A549 (cell line): ENCODE measurements around the gene ATP10B. TPM values are rescaled to one million over a fixed set of nuclear protein-coding genes. Genes with fewer than 3 reads are reported as not detected.

Experiments
- ATAC-seq, 2 experiments: fragments of 200-7000 bp in 1 of 2; fragments of >200 bp in 1 of 2; cut with Nextera tagmentation in 1 of 2; cut with Tn5 transposase in 1 of 2; 3 replicates each; pipeline versions ENCODE4 v1.8.0 to v1.9.1; 2018 to 2020; ENCODE audit warnings: mild to moderate bottlenecking in 1 of 2, moderate library complexity in 1 of 2
- CTCF ChIA-PET: fragments of 300-600 bp; sonication (Branson Sonifier 250); formaldehyde crosslinking; extraction: SDS; loops from one replicate; lab custom pipeline; 2021; ENCODE audit warnings: antibody characterized with exemption, inconsistent platforms; lab: Yijun Ruan, JAX
- POLR2A ChIA-PET: fragments of 350-600 bp; formaldehyde crosslinking; extraction: SDS; loops from one replicate; lab custom pipeline; 2021; ENCODE audit warnings: antibody characterized with exemption, inconsistent platforms; lab: Yijun Ruan, JAX
- DNase-seq, 2 experiments: peaks; one replicate each; pipeline versions ENCODE4 v3.0.0 to v3.0.0-alpha.2; 2011 to 2016; ENCODE audit warnings: low read depth in 1 of 2, low spot score in 1 of 2
- FAIRE-seq: peaks from 2 replicates; lab custom pipeline; 2011; peaks lifted over from hg19 to GRCh38; lab: Jason Lieb, UNC
- H3K27ac ChIP-seq, 2 experiments: fragments of >200 bp; sonication (Bioruptor Twin); formaldehyde crosslinking; 3 replicates each; pipeline ENCODE4 v1.5.1; 2016 to 2017
- H3K4me1 ChIP-seq: fragments of >200 bp; sonication (Bioruptor Twin); formaldehyde crosslinking; 3 replicates; pipeline ENCODE4 v1.6.1; 2016
- H3K4me2 ChIP-seq: fragments of >200 bp; sonication (Bioruptor Twin); formaldehyde crosslinking; 3 replicates; pipeline ENCODE4 v1.6.1; 2016
- H3K4me3 ChIP-seq: fragments of >200 bp; sonication (Bioruptor Twin); formaldehyde crosslinking; 3 replicates; pipeline ENCODE4 v1.5.1; 2016
- H3K9me3 ChIP-seq: fragments of >200 bp; sonication (Bioruptor Twin); formaldehyde crosslinking; 3 replicates; pipeline ENCODE4 v1.6.1; 2016
- BHLHE40 ChIP-seq: IDR thresholded peaks from 2 replicates; pipeline ENCODE4 v1.6.1; 2012; ENCODE audit warnings: low read depth, low read length, inconsistent platforms
- CBX8 ChIP-seq: fragments of 200-600 bp; sonication (generic); IDR thresholded peaks from 2 replicates; pipeline ENCODE4 v1.6.1; 2016
- CEBPB ChIP-seq, 2 experiments: fragments of >200 bp in 1 of 2; sonication (Bioruptor Twin) in 1 of 2; formaldehyde crosslinking in 1 of 2; IDR thresholded peaks; 2 replicates each; pipeline ENCODE4 v1.6.1; 2012 to 2016
- ESRRA ChIP-seq: fragments of 150-350 bp; IDR thresholded peaks from 2 replicates; pipeline ENCODE4 v1.6.1; 2014; ENCODE audit warnings: mild to moderate bottlenecking, low read length, borderline replicate concordance
- FOSB ChIP-seq: fragments of 250-450 bp; sonication (Bioruptor Pico); IDR thresholded peaks from 2 replicates; pipeline ENCODE4 v1.5.0; 2020; ENCODE audit warnings: mild to moderate bottlenecking, moderate library complexity
- FOXS1 ChIP-seq: fragments of 250-450 bp; sonication (Bioruptor Pico); IDR thresholded peaks from 2 replicates; pipeline ENCODE4 v1.5.0; 2020; ENCODE audit warnings: mild to moderate bottlenecking, moderate library complexity
- HOXA7 ChIP-seq: fragments of 250-450 bp; sonication (Bioruptor Pico); IDR thresholded peaks from 2 replicates; pipeline ENCODE4 v1.5.0; 2020; ENCODE audit warnings: mild to moderate bottlenecking, moderate library complexity
- HOXB5 ChIP-seq: fragments of 250-450 bp; sonication (Bioruptor Pico); IDR thresholded peaks from 2 replicates; pipeline ENCODE4 v1.5.0; 2020; ENCODE audit warnings: mild to moderate bottlenecking, moderate library complexity
- JUN ChIP-seq, 2 experiments: fragments of >200 bp; sonication (Bioruptor Twin); formaldehyde crosslinking; IDR thresholded peaks; 2 replicates in 1 of 2; 3 replicates in 1 of 2; pipeline ENCODE4 v1.6.1; 2016 to 2017
- JUNB ChIP-seq: fragments of >200 bp; sonication (Bioruptor Twin); formaldehyde crosslinking; IDR thresholded peaks from 2 replicates; pipeline ENCODE4 v1.6.1; 2016
- MAFK ChIP-seq: fragments of 450-650 bp; IDR thresholded peaks from 2 replicates; pipeline ENCODE4 v1.6.1; 2014; ENCODE audit not compliant: partially characterized antibody
- MYC ChIP-seq: IDR thresholded peaks from 2 replicates; pipeline ENCODE4 v1.6.1; 2012; ENCODE audit warnings: mild to moderate bottlenecking, inconsistent platforms, low read length, improper control_type of control experiment, borderline replicate concordance
- NFE2L2 ChIP-seq: fragments of 150-350 bp; conservative IDR thresholded peaks from 2 replicates; pipeline ENCODE4 v1.6.1; 2014; ENCODE audit warnings: low read length
- NR3C1 ChIP-seq: fragments of >200 bp; sonication (Bioruptor Twin); formaldehyde crosslinking; IDR thresholded peaks from 3 replicates; pipeline ENCODE4 v1.6.1; 2017
- RARB ChIP-seq: fragments of 250-450 bp; sonication (Bioruptor Pico); IDR thresholded peaks from 2 replicates; pipeline ENCODE4 v1.8.0; 2021; ENCODE audit warnings: mild to moderate bottlenecking, moderate library complexity
- RCOR1 ChIP-seq: fragments of 150-350 bp; IDR thresholded peaks from 2 replicates; pipeline ENCODE4 v1.6.1; 2014; ENCODE audit warnings: antibody characterized with exemption, low read length, low read depth
- RFX5 ChIP-seq: fragments of 450-650 bp; IDR thresholded peaks from 2 replicates; pipeline ENCODE4 v1.7.1; 2014; ENCODE audit warnings: antibody characterized with exemption, mild to moderate bottlenecking, moderate library complexity
- RNF2 ChIP-seq: fragments of 200-600 bp; sonication (generic); IDR thresholded peaks from 2 replicates; pipeline ENCODE4 v1.6.1; 2016; ENCODE audit warnings: low read depth, mild to moderate bottlenecking, antibody characterized with exemption, moderate library complexity, borderline replicate concordance
- SMC3 ChIP-seq: fragments of >200 bp; sonication (Bioruptor Twin); formaldehyde crosslinking; IDR thresholded peaks from 3 replicates; pipeline ENCODE4 v1.6.1; 2018; ENCODE audit warnings: inconsistent platforms
- SREBF2 ChIP-seq: fragments of 450-650 bp; IDR thresholded peaks from 2 replicates; pipeline ENCODE4 v1.6.1; 2014; ENCODE audit warnings: mild to moderate bottlenecking, moderate library complexity
- TFCP2L1 ChIP-seq: fragments of 250-450 bp; sonication (Bioruptor Pico); IDR thresholded peaks from 2 replicates; pipeline ENCODE4 v1.5.0; 2021; ENCODE audit warnings: mild to moderate bottlenecking
- ZNF302 ChIP-seq: fragments of 250-450 bp; sonication (Bioruptor Pico); IDR thresholded peaks from 2 replicates; pipeline ENCODE4 v1.9.0; 2021; ENCODE audit warnings: inconsistent platforms, mild to moderate bottlenecking, moderate library complexity
- ZSCAN20 ChIP-seq: fragments of 250-450 bp; sonication (Bioruptor Pico); IDR thresholded peaks from 2 replicates; pipeline ENCODE4 v1.8.0; 2022; ENCODE audit warnings: mild to moderate bottlenecking, moderate library complexity
- WGBS: methylation state at CpG from one replicate; pipeline ENCODE4 v1.1.6; 2017; ENCODE audit errors: missing lambda C conversion rate; 5-methylcytosine and 5-hydroxymethylcytosine counted together
- polyA plus RNA-seq, 4 experiments: library from polyadenylated mRNA; depleted of rRNA in 3 of 4; stranded (reverse); fragments of >200 nt; fragmentation: RNase III in 1 of 4; extraction: RNeasy Plus Mini Kit Qiagen cat#74134 plus additional on column Dnase treatment in 1 of 4; gene quantifications; 2 replicates in 3 of 4; 3 replicates in 1 of 4; pipeline ENCODE4 v1.2.3, GENCODE V29; 2011 to 2017
- TF ChIP-seq, protein P1 (sequence below): fragments of 250-450 bp; sonication (Bioruptor Pico); IDR thresholded peaks from 2 replicates; pipeline ENCODE4 v1.5.0; 2020; ENCODE audit warnings: low read depth, mild to moderate bottlenecking, moderate library complexity
- TF ChIP-seq, protein P2 (sequence below): IDR thresholded peaks from 2 replicates; pipeline ENCODE4 v1.6.1; 2012
- TF ChIP-seq, protein P3 (sequence below): IDR thresholded peaks from 2 replicates; pipeline ENCODE4 v1.6.1; 2012; ENCODE audit warnings: low read depth, borderline replicate concordance
- TF ChIP-seq, protein P4 (sequence below): fragments of 150-350 bp; IDR thresholded peaks from 2 replicates; pipeline ENCODE4 v1.6.1; 2014; ENCODE audit warnings: low read depth, mild to moderate bottlenecking, low read length
- TF ChIP-seq, protein P5 (sequence below): fragments of >200 bp; sonication (Bioruptor Twin); formaldehyde crosslinking; IDR thresholded peaks from 2 replicates; pipeline ENCODE4 v1.6.1; 2016

ATP10B gene
- polyA plus RNA-seq, 2 of the 4 experiments (the other 2 are of a cell fraction), result not detected

DNA sequence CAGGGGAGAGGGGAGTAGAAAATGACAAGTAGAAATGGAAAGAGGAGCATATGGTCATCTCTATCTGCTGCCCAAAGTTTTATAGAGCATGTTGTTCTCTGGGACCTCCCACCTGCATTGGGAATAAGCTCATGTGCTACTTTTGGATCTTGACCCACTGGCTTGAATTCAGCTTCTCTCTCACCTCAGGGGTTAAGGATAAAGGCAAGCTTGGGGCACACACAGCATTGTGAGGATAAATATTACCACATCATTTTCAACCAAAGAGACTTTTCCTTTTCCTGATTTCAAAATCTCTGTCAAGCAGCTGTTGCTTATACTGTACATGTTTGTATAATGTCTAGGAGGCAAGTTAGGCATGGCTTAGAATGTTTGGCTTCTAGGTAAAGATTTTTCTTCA, 16.6 kb downstream of the ATP10B start:
- no peaks in the 10 kb centered on the region for H3K4me1 ChIP-seq
- ChIA-PET POLR2A (no interaction called here), CTCF (interaction anchor here (0.7 kb wide), 1 partner anchor 9 kb away, joined by 3 read pairs; no protein-coding TSS in a partner anchor)
- ATAC-seq, result no peak
- FAIRE-seq, result no peak
- H3K4me3 ChIP-seq, result no peak overlapping the region
- no peak overlapping the region for H3K4me2 ChIP-seq
- no peaks in the 10 kb centered on the region for H3K9me3 ChIP-seq
- DNase-seq, result no peak
- H3K27ac ChIP-seq, result no peak overlapping the region
- TF ChIP-seq, protein P1, sequence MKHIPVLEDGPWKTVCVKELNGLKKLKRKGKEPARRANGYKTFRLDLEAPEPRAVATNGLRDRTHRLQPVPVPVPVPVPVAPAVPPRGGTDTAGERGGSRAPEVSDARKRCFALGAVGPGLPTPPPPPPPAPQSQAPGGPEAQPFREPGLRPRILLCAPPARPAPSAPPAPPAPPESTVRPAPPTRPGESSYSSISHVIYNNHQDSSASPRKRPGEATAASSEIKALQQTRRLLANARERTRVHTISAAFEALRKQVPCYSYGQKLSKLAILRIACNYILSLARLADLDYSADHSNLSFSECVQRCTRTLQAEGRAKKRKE (CRISPR knock-in tag), result no peak
- TF ChIP-seq, protein P2, sequence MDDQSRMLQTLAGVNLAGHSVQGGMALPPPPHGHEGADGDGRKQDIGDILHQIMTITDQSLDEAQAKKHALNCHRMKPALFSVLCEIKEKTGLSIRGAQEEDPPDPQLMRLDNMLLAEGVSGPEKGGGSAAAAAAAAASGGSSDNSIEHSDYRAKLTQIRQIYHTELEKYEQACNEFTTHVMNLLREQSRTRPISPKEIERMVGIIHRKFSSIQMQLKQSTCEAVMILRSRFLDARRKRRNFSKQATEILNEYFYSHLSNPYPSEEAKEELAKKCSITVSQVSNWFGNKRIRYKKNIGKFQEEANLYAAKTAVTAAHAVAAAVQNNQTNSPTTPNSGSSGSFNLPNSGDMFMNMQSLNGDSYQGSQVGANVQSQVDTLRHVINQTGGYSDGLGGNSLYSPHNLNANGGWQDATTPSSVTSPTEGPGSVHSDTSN, result no peak
- TF ChIP-seq SMC3 (no peak), HOXA7 (CRISPR knock-in tag) (no peak), JUNB (no peak), FOSB (no peak), CBX8 (no peak), NFE2L2 (no peak), MAFK (no peak), CEBPB (IDR thresholded peaks at IDR 0.05) (no peak), HOXB5 (CRISPR knock-in tag) (no peak), ZSCAN20 (no peak), TFCP2L1 (CRISPR knock-in tag) (no peak), MYC (no peak), RCOR1 (no peak), SREBF2 (no peak), RFX5 (no peak)
- TF ChIP-seq, protein P3, sequence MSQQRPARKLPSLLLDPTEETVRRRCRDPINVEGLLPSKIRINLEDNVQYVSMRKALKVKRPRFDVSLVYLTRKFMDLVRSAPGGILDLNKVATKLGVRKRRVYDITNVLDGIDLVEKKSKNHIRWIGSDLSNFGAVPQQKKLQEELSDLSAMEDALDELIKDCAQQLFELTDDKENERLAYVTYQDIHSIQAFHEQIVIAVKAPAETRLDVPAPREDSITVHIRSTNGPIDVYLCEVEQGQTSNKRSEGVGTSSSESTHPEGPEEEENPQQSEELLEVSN, result no peak
- TF ChIP-seq, protein P4, sequence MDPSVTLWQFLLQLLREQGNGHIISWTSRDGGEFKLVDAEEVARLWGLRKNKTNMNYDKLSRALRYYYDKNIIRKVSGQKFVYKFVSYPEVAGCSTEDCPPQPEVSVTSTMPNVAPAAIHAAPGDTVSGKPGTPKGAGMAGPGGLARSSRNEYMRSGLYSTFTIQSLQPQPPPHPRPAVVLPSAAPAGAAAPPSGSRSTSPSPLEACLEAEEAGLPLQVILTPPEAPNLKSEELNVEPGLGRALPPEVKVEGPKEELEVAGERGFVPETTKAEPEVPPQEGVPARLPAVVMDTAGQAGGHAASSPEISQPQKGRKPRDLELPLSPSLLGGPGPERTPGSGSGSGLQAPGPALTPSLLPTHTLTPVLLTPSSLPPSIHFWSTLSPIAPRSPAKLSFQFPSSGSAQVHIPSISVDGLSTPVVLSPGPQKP, result no peak
- TF ChIP-seq, all 56 proteins: peak for 0

DNA sequence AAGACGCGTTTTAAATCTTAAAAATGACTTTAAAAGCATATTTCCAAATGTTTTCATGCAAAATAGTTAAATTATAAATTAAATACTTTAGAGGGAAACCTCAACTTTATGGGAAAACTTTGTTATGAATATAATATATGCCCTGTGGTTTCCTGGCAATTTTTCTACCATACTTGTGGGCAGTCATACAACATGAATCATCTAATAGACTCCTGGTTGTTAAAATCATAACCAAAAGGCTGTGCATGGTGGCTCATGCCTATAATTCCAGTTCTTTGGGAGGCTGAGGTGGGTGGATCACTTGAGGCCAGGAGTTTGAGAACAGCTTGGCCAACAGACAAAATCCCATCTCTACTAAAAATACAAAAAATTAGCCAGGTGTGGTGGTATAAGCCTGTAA, 18.2 kb downstream of the ATP10B start:
- ChIA-PET POLR2A (no interaction called here), CTCF (no interaction called here)
- no peak for ATAC-seq
- TF ChIP-seq NR3C1, result no peak
- no peak for TF ChIP-seq ZNF302 (CRISPR knock-in tag)
- no peak for TF ChIP-seq FOSB
- TF ChIP-seq, protein P5, sequence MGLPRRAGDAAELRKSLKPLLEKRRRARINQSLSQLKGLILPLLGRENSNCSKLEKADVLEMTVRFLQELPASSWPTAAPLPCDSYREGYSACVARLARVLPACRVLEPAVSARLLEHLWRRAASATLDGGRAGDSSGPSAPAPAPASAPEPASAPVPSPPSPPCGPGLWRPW, result no peak
- TF ChIP-seq, protein P3, result no peak
- no peak for TF ChIP-seq FOXS1 (CRISPR knock-in tag)
- no peak for TF ChIP-seq ESRRA
- no peak for TF ChIP-seq RNF2
- TF ChIP-seq JUNB, result no peak
- TF ChIP-seq RARB (CRISPR knock-in tag), result no peak
- no peak for TF ChIP-seq MYC
- TF ChIP-seq TFCP2L1 (CRISPR knock-in tag), result no peak
- TF ChIP-seq BHLHE40, result no peak
- TF ChIP-seq MAFK, result no peak
- no peak for TF ChIP-seq CEBPB (IDR thresholded peaks at IDR 0.05)
- no peak for TF ChIP-seq SMC3
- TF ChIP-seq ZSCAN20, result no peak
- no peak for TF ChIP-seq JUN (IDR thresholded peaks at IDR 0.05)
- Histone ChIP-seq H3K4me3 (no peak overlapping the region), H3K27ac (no peak overlapping the region), H3K9me3 (no peaks in the 10 kb centered on the region), H3K4me2 (no peak overlapping the region), H3K4me1 (no peaks in the 10 kb centered on the region)
- FAIRE-seq, result no peak
- WGBS, result 3% methylated on average over 2 of the region's 2 CpGs
- no peak for DNase-seq
